Skeletal muscle satellite cell (primary cell): ENCODE data around the gene PALLD.

Experiments used
- H3K27me3 ChIP-seq: 2 replicates; pipeline ENCODE4 v1.7.0; 2013; ENCODE audit warnings: low read length; ENCODE audit not compliant: control insufficient read depth, insufficient read depth
- H3K36me3 ChIP-seq: 2 replicates; pipeline ENCODE4 v1.7.0; 2013; ENCODE audit warnings: mild to moderate bottlenecking, control low read depth, low read length; ENCODE audit not compliant: insufficient read depth
- H3K4me1 ChIP-seq: 2 replicates; pipeline ENCODE4 v1.7.0; 2013; ENCODE audit warnings: low read length; ENCODE audit not compliant: control insufficient read depth, insufficient read depth
- H3K4me2 ChIP-seq: 2 replicates; pipeline ENCODE4 v1.7.0; 2013; ENCODE audit warnings: mild to moderate bottlenecking, low read length
- H3K4me3 ChIP-seq: 2 replicates; pipeline ENCODE4 v1.7.0; 2013; ENCODE audit warnings: low read length
- H3K9ac ChIP-seq: 2 replicates; pipeline ENCODE4 v1.7.0; 2013; ENCODE audit warnings: mild to moderate bottlenecking, low read depth, low read length, moderate library complexity
- H3K9me3 ChIP-seq: replicated peaks from 2 replicates; pipeline ENCODE4 v1.7.0; 2013; ENCODE audit warnings: mild to moderate bottlenecking, control low read depth, low read length

Gene PALLD

DNA sequence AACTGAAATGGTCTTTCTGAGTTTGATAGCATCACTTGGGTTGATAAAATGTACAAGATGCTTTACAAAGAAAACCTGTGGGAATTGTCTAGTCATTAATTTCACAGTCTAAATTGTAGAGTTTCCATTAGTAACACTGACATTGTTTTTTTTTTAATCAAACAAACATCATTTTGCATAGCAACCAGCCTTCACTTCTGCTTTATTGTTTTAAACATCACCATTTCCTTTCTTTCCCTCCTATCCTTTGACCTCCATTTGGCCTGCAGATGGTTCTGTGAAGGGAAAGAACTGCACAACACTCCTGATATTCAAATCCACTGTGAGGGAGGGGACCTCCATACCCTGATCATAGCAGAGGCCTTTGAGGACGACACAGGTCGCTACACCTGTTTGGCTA, 171.1 kb downstream of the PALLD start:
- H3K4me2 ChIP-seq, result no peak overlapping the region
- no peaks in the 10 kb centered on the region for H3K9me3 ChIP-seq
- no peaks in the 10 kb centered on the region for H3K27me3 ChIP-seq
- peaks cover 51% of the 10 kb centered on the region for H3K4me1 ChIP-seq
- H3K9ac ChIP-seq, result no peak overlapping the region
- peaks cover 15% of the 10 kb centered on the region for H3K36me3 ChIP-seq
- no peak overlapping the region for H3K4me3 ChIP-seq

DNA sequence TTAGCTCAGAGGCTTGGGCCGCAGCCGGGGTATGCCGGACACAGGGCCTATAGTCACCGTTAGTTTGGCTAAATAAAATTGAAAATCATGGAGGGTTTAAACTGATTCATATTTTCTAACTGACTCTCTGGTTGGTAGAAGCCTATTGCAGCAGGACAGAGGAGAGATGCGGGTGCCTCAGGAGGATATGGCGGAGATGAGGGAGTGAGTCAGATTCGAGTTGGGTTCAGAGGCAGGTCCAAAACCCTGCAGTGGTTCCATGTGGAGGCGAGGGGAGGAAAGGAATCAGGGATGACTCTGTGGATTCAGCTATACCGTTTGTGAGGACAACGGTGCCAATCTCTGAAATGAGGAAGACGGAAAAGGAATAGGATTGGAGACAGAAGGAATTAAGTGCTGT, 176.6 kb downstream of the PALLD start:
- Histone ChIP-seq H3K9me3 (no peaks in the 10 kb centered on the region), H3K36me3 (peaks cover 39% of the 10 kb centered on the region), H3K4me3 (no peak overlapping the region), H3K9ac (no peak overlapping the region), H3K4me2 (no peak overlapping the region), H3K4me1 (peaks cover 10% of the 10 kb centered on the region), H3K27me3 (no peaks in the 10 kb centered on the region)

DNA sequence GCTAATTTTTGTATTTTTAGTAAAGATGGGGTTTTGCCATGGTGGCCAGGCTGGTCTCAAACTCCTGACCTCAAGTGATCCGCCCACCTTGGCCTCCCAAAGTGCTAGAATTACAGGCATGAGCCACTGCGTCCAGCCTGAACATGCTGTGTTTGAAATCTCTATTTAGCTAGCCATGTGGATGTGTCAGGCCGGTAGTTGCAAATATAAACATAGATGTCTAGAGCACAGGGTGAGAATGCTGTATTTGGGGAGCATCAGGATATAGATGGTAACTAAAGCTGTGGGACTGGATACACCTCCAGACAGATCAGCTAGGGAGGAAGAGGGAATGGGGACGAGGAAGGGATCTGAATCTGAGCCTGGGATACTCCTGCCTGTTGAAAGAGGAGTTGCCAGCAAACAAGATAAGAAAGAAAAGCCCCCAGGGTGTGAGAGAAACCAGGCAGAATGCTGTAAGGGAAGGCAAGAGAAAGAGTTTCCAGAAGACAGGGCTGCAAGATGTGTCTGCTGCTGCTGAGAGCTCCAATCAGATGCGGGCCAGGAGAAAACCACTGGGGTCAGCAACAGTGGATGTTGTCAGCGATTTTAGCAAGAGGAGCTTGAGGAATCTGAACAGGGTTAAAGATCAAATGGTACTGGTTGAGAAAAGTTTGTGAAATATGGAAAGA, 177.4 kb downstream of the PALLD start:
- peaks cover 11% of the 10 kb centered on the region for H3K4me1 ChIP-seq
- no peak overlapping the region for H3K9ac ChIP-seq
- no peak overlapping the region for H3K4me3 ChIP-seq
- H3K9me3 ChIP-seq, result no peaks in the 10 kb centered on the region
- H3K4me2 ChIP-seq, result no peak overlapping the region
- no peaks in the 10 kb centered on the region for H3K27me3 ChIP-seq
- H3K36me3 ChIP-seq, result peaks cover 40% of the 10 kb centered on the region

DNA sequence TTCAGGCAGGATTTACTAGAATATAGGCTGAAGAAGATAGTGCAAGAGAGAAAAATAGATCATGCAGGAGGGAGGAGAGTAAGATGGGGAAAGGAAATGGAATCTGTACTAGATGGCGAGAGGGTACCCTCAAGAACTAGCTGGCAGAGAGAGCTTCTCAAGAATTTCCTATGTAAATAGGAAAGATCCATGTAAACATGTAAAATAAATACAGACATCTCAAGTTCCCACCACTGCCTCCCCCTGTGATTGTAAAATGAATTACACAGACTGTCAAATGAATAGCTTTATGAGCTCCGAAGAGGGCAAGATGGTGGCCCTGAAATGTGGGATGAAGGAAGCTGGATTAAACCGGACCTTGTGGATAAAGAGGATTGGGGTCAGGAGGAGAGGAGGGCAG, 178.0 kb downstream of the PALLD start:
- Histone ChIP-seq H3K9ac (no peak overlapping the region), H3K36me3 (peaks cover 37% of the 10 kb centered on the region), H3K4me3 (no peak overlapping the region), H3K27me3 (no peaks in the 10 kb centered on the region), H3K4me2 (no peak overlapping the region), H3K9me3 (no peaks in the 10 kb centered on the region), H3K4me1 (peaks cover 18% of the 10 kb centered on the region)

DNA sequence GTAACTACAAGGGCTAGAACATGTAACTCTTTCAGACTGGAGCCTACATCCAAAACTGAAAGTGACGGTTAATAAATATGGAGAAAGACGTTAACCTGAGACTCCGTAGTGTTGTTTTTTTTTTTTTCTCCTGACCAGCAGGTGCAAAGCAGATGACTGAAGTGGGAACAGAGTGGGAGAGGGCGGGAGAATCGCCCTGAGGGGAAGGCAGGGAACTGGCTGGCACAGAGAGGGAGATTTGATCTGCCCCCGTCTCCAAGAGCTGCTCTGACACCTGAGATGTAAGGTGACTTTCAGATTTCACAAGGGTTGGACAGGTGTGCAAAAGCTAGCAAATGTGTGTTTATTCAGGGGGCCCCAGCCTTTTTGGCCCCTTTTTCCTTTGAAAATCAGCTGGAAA, 180.2 kb downstream of the PALLD start:
- H3K9me3 ChIP-seq, result no peaks in the 10 kb centered on the region
- H3K4me1 ChIP-seq, result peaks cover 25% of the 10 kb centered on the region
- H3K4me3 ChIP-seq, result no peak overlapping the region
- no peak overlapping the region for H3K9ac ChIP-seq
- peaks cover 48% of the 10 kb centered on the region for H3K36me3 ChIP-seq
- H3K27me3 ChIP-seq, result no peaks in the 10 kb centered on the region
- no peak overlapping the region for H3K4me2 ChIP-seq

DNA sequence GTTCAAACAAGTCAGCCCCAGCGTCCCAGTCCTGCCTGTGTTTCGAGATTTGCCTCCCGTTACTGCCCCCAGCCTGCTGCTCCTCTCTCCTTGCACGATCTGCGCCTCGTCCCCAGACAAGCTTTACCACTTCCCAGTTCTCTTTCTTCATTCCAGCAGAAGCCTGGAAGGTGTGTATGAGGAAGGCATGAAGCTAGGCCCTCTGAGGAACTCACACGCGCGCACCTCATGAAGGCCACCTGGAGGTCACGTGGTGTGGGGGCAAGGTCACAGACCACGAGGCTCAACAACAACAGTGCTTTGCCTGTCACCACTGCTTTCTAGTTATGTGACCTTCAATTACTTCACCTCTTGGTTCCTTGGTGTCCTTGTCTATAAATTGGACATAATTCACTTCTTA, 181.0 kb downstream of the PALLD start:
- Histone ChIP-seq H3K4me2 (no peak overlapping the region), H3K36me3 (peaks cover 52% of the 10 kb centered on the region), H3K9me3 (no peaks in the 10 kb centered on the region), H3K9ac (no peak overlapping the region), H3K4me1 (peaks cover 26% of the 10 kb centered on the region), H3K27me3 (no peaks in the 10 kb centered on the region), H3K4me3 (no peak overlapping the region)

DNA sequence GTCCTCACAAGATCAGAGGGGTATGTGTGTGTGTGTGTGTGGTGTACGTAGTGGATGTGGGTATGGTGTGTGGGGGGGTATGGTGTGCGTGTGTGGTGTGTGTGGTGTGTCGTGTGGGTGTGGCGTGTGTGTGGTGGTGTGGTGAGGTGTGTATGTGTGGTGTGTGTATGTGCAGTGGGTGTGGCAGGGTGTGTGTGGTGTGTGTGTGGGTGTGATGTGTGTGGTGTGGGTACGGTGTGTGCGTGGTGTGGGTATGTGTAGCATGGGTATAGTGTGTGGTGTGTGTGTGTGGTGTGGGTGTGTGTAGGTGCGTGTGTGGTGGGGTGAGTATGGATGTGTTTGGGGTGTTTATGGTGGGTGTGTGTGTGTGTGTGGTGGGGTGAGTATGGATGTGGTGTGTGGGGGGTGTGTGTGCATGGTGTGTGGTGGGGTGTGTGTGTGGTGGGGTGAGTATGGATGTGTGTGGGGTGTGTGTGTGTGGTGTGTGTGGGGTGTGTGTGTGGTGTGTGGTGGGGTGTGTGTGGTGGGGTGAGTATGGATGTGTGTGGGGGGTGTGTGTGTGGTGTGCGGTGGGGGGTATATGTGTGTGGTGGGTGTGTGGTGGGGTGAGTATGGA, 182.0 kb downstream of the PALLD start:
- Histone ChIP-seq H3K4me2 (no peak overlapping the region), H3K9ac (no peak overlapping the region), H3K4me1 (peaks cover 36% of the 10 kb centered on the region), H3K4me3 (no peak overlapping the region), H3K27me3 (no peaks in the 10 kb centered on the region), H3K9me3 (no peaks in the 10 kb centered on the region), H3K36me3 (peaks cover 47% of the 10 kb centered on the region)

DNA sequence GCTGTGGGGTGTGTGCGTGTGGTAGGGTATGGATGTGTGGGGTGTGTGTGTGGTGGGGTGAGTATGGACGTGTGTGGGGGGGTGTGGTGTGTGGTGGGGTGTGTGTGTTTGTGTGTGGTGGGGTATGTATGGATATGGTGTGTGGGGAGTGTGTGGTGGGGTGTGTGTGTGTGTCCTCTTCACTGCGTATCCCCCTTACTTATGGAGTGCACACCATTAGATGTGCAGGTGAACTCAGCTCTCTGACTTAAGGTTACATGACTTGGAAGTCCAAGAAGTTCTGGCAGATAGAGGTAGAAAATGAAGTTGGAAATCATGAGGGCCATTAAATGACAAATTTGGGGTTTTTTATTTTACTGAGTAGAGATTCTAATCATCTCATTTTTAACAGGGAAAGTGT, 182.5 kb downstream of the PALLD start:
- Histone ChIP-seq H3K9ac (no peak overlapping the region), H3K36me3 (peaks cover 52% of the 10 kb centered on the region), H3K27me3 (no peaks in the 10 kb centered on the region), H3K4me3 (no peak overlapping the region), H3K9me3 (no peaks in the 10 kb centered on the region), H3K4me1 (peaks cover 36% of the 10 kb centered on the region), H3K4me2 (no peak overlapping the region)

DNA sequence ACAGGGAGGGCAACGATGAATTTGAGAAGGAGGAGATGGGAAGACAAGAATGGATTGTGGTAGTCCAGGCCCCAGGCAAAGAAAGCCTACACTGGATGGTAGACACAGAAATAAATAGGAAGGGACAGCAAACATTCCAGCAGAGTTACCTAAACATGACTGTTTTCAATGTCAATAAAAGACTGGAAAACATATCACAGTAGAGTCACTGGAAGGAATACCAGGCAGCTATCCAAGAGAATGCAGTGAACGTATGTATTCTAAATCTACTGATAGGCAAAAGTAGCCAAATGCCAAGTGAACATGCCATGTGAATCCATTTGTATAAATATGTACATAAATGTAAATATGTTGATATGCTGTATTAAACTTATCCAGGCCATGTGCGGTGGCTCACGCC, 183.0 kb downstream of the PALLD start:
- Histone ChIP-seq H3K9me3 (no peaks in the 10 kb centered on the region), H3K4me3 (no peak overlapping the region), H3K27me3 (no peaks in the 10 kb centered on the region), H3K4me1 (peaks cover 32% of the 10 kb centered on the region), H3K9ac (no peak overlapping the region), H3K4me2 (no peak overlapping the region), H3K36me3 (peaks cover 52% of the 10 kb centered on the region)

DNA sequence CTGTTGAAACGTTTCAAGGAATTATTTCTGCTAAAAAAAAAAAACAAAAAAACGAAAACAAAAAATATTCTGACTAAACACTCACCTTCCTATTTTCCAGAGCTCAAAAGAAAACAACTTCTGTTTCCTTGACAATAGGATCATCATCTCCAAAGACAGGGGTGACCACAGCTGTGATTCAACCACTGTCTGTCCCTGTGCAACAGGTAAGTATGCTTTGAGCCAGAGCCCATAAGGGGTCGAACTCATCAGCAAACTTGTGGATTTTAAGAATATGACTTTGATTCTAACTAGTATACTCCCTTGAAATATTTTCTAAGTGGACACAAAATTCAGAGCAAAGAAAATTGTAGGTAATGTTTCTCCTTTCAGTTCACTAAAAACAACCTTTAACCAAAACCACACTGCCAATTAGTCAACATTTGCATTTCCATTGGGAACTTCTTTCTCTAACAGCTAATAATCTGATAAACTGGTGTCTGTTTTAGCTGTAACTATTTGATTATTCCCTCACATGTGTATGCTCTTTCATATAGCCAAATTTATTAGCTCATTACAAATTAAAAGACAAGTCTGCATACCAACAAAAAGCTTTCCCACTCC, 186.1 kb downstream of the PALLD start:
- Histone ChIP-seq H3K9ac (no peak overlapping the region), H3K36me3 (peaks cover 60% of the 10 kb centered on the region), H3K4me1 (peaks cover 28% of the 10 kb centered on the region), H3K4me3 (no peak overlapping the region), H3K27me3 (no peaks in the 10 kb centered on the region), H3K9me3 (no peaks in the 10 kb centered on the region), H3K4me2 (no peak overlapping the region)

DNA sequence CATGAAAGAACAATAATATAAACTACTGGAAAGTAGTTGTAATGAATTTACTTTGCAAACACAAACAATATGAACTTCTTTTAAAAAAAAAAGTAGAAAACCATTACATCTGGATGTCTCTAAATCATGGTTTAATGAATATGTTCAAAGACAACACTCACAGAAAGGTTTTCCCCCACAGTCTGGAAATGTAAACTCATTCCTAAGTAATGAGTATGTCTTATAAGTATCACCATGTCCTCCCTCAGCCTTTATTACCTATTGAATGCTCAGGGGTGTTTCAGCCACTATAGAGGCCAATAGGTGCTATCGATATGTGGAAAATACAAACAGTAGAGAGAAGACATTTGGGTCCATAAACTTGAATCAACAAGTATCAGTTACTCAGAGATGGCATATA, 186.7 kb downstream of the PALLD start:
- Histone ChIP-seq H3K4me3 (no peak overlapping the region), H3K9me3 (no peaks in the 10 kb centered on the region), H3K4me1 (peaks cover 28% of the 10 kb centered on the region), H3K36me3 (peaks cover 56% of the 10 kb centered on the region), H3K4me2 (no peak overlapping the region), H3K9ac (no peak overlapping the region), H3K27me3 (no peaks in the 10 kb centered on the region)
